HG03103 (cell line): ENCODE data around the gene MVK.

Experiments used
- ATAC-seq: cut with Tn5 transposase; IDR thresholded peaks from one replicate; pipeline ENCODE4 v1.9.1; 2021; ENCODE audit warnings: low read depth; ENCODE audit not compliant: unreplicated experiment

The MVK gene

DNA sequence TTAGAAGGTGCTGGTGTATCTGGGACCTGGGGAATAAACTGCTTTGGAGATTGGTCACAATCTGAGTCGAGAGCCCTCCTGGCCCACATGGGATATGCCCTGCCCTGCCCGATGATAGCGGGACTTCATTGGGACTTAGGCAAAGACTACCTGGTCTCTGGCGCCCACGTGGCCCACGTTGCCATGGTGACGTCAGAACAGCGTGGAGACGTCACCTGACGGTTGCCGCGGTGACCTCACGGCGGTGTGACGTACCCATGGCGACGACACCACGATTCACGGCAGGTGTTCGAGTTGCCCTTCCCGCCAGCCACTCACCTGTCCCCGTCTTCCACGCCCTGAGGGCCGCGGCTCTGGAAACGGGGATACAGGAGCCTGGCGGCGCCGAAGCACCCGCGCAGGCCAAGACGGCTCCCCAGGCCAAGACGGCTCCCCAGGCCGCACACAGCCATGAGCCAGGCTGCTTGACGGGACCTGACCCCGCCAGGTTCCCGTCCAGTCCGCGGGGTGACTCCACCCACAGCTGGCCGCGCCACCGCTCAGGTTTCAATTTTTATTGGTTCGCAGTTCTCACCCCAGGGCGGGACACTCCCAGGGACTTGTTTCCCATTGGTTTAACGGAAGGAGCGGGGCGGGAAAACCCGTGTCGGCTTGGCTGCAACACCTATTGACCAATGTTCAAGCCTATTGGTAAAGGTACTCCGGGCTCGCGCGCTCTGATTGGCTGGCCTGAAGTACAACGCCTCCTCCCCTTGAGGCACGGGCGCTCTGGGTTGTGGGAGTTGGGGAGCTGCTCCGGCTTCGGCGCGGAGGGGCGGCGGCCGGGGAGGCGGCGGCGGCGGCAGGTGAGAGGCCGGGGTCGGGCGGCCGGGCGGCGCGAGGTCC is at the start of gene MVK, which contains the start of gene MMAB:
MVK (plus strand) TSS at position 766 of the 885 bp plus-strand sequence. CDS start 1,029 bp downstream, outside the sequence.
MMAB (minus strand) TSS at position 476 of the 885 bp plus-strand sequence; CDS start at position 452, 24 bp downstream.
- ATAC-seq, result peak; percentile 89

- ATAC-seq, result no peak
Measured at GRCh38 chr12:109524466-109525278, 48.9 kb upstream of the MVK start.

- ATAC-seq, result no peak
Measured at GRCh38 chr12:109525279-109525585, 48.4 kb upstream of the MVK start.

DNA sequence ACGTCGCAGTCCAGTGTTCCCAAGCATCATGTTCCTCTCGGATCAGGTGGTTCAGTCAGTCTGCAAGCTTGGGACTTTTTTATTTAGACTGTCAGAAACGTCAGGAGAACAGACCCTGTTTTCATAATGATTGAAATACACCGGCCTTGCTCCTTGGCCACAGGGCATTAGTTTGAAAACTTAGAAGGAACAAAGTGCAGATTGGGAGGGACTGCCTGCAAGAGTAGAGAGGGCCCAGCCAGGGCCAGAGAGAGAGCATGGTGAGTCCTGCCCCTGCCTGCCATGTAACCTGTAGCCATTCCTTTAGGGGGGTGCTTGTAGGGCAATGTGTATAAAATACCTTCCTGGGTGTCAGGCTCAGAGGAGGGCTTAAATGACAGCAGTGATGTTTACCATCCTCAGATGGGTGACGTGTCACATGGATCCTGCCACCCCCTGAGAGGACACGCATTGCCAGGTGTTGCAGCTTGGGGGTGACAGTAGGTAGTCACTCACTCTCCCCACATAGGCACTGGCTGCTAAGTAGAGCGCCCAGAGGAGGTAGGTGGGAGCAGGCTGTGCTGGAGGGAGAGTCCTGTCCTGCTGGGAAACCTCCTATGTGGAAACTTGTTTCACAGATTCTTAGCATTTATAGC is 46.0 kb upstream of the MVK start:
- no peak for ATAC-seq

- no peak for ATAC-seq
Measured at GRCh38 chr12:109529691-109530640, 43.6 kb upstream of the MVK start.

DNA sequence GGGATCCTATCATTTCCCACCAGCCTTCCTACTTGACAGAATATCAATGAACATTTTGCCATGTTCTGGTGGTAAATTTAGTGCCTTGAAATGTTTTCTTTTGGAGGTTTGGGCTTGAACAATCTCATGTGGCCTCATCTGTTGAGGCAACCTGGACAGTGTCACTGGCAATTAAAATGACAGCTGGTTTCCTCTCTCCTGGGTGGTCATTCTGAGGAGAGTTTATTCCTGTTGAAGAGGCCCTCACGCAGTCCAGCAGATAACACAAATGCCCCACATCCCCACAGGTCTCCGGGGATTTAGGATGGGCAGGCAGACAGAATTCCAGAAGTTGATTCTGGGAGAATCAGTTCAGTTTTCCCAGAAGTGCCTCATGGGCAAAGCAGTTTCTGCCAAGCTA is 42.2 kb upstream of the MVK start:
- no peak for ATAC-seq

DNA sequence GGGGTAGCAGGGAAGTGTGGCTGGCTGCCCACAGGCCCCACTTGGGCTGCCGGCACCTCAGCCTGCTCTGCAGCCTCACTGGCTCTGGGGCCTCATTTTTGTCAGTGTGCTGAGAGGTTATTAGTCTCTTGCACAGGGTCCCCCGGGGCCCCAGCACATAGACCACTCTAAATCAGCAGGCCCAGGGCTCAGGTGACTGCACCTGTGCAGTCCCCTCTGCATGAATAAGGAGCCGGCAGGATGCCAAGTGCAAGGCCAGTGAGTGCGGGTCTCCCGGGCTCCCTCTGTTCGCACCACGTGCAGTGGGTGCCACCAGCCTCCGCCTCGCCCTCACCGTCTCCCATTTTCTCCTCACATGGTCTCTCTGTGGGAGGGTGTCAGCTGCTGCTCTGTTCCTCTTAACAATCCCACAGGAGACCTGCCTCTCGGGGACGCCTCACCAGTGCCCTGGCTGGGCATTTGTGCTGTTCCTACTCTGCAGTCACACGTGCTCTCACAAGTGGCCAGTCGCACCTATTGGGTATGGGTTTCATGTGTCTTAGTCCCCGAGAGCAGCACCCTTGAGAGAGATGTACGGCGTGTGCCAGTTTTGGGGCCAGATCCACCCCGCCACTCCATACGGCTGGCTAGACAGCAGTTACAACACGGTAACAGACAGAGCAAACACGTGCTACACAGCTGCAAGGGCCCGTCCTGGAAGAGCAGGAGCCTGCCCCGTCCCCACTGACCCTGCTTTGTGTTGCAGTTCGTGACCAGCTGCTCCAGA is 40.7 kb upstream of the MVK start:
- ATAC-seq, result no peak

- no peak for ATAC-seq
Measured at GRCh38 chr12:109533487-109533740, 40.2 kb upstream of the MVK start.

- no peak for ATAC-seq
Measured at GRCh38 chr12:109534456-109534855, 39.1 kb upstream of the MVK start.

- no peak for ATAC-seq
Measured at GRCh38 chr12:109535231-109535862, 38.2 kb upstream of the MVK start.

DNA sequence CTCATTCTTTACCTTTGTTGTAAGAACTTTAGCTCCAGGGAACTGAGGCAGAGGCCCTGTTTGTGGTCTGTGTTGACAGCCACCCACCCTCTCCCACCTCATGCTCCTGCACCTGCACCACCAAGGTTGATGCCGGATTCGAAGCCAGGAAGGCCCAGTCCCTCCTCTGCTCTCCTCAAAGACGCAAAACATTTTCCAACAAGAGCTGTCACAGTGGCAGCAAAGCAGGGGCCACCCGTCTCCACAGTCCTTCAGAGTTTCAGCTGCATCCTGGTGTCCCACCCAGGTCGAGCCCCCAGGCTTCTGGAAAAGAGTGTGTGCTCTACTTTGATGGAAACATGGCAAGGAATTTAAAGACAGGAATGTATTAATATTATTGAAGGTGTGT is 37.7 kb upstream of the MVK start:
- no peak for ATAC-seq

DNA sequence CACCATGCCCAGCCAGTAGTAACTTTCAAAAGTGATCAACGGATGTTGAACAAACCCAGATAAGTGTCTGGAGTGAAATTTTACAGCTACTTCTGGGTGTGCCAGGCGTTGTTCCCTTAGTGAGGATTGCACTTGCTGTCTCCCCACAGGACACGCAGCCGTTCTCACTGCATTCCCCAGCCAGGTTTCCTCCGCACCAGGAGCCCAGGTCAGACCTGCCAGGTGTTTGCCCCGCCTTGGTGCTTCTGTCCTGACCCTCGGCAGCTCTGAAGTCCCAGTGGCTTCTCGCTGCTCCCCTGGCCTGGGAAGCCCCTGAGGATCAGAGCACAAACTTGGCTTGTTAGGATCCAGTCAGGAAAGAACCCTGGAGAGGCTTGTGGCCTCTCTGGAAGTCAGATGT is 36.5 kb upstream of the MVK start:
- no peak for ATAC-seq

DNA sequence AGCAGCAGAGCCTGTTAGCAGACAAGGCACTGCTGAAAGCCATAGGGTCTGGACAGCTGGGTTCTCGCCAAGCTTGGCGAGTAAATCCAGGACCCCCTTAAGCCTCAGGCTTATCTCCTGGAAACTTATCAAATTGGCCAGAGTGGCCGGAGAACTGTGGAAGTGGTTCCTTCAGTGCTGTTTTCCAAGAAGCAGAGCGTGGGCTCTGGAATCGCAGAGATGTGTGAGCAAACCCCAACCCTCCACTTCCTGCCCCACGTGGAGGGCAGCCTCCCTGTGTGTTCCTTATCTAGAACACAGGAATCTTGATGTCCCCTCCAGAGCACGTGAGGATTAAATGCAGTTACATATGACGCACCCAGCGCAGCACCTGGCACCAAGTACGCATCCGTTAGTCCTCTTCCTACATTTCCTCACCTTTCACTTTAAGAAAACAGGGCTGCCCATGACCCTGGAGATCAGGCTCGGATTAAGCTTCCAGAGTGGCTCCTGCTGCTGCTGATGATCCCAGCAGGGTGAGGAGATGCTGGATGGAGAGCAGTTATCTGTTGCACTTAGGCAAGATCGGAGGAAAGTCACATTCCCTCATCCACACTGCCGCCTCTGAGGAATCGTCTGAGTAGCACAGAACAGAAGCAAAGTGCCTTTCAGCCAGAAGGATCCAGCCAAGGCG is 35.3 kb upstream of the MVK start:
- ATAC-seq, result no peak

DNA sequence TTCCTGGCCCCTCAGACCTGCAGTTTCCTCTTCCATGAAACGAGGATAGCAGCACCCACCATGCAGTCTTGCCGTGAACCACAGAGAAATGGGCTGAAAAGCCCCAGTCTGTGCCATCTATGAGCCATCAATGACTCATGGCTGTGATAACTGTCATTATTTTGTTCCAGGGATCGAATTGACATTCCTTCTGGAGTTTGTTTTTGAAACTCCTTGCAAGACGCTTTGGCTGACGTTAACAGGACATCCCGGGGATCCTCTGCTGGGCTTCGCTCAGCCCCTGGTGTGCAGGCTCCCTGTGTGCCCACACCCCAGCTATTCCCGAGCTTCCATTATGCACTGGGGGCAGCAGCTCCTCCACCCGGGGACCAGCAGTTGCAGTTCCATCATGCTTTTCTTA is 34.1 kb upstream of the MVK start:
- no peak for ATAC-seq

DNA sequence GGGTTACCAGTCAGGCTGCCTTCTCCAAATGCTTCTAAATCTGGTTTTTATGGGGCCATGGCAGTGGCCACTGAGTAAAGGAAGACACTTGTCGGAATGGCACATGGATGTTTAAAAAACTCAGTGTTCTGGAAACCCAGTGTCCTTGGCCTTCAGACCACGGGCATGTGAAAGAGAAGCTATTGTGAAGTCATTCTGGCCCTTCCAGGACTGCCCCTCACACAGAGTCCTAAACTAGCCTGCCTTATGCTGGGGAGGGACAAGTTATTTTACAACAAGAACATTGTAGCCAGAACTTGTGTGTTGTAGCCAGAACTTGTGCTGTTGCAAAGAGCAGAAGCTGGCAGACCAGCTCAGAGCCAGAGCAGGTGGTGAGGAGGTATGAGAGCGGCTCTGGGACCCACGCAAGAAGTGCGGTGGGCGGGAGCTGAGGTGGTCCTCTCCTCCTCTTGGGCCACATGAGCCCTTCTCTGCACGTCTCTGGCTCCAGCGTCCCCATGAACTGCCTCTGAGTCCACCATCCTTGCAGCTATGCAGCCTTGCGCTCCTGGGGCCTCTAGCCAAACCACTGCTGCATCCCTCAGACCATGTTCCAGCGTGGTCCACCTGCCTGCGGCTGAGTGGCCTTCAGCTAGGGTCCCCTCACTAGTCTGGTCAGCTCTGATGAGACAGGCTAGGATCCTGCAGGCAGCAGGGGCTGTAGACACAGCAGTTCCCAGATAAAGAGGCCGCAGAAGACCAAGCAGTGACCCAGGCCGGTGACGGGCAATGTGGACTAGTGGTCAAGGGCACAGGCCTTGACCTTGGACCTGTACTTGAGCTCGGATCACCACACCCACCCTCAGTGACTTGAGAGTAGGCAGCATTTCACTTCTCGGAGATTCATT is 32.8 kb upstream of the MVK start:
- ATAC-seq, result no peak

- ATAC-seq, result no peak
Measured at GRCh38 chr12:109541413-109541726, 32.2 kb upstream of the MVK start.

DNA sequence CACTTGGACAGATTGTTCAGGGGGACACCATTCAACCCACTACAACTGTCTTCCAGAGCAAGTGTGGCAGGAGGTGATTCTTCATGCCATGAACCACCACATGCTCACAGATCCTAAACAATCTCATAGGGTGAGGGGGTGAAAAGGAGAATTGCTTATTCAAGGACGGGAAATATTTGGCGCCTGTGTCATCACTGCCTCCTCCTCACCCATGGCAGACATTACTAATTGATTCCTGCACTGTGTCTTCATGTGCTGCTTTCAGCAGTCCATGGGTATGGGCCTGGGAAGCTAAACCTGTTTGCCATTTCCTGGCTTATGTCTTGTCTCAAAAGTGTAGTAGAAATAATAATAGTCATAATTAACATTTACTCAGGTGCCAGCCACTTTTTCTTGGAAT is 31.6 kb upstream of the MVK start:
- ATAC-seq, result no peak

DNA sequence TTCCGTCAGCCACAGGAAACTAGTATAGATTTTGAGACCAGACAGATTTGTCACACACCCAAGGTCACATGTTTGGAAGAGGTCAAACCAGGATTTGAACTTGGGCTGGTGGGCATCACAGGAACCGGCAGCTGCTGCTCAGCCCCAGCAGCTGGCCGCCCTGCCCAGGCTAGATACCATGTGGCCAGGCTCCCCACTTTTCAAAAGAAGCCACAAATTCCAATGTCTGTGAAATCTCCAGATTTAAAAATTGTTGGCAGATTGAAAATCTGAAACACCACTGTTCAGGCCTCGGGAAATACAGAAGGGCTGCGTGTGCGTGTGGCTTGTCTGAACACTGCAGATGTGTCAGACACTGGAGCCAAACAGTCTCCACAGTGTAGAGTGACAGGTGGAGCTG is 30.7 kb upstream of the MVK start:
- ATAC-seq, result no peak
